ENCODE data around the gene IGLL5. TPM values are rescaled to one million over a fixed set of nuclear protein-coding genes. Genes with fewer than 3 reads are reported as not detected.
A peak's percentile ranks its signal among the peaks of the same experiment; 100 is the strongest.

The IGLL5 gene
- total and polyA plus RNA-seq, 9 of the 15 experiments (the other 6 are each of a cell fraction or from before 2014, with no cell fraction given) = not detected

GRCh38 chr22:22916215-22916951 lies 28.8 kb downstream of the IGLL5 start (continued):
- TF ChIP-seq POLR2G (IDR thresholded peaks at IDR 0.05; ENCODE audit: low read depth, low read length) (no peak), NELFE (IDR thresholded peaks at IDR 0.05; ENCODE audit: insufficient read depth, insufficient read length) (no peak), ZNF431 (CRISPR knock-in tag; IDR thresholded peaks at IDR 0.05) (no peak), ZNF75A (CRISPR knock-in tag; IDR thresholded peaks at IDR 0.05) (no peak), ZNF740 (CRISPR knock-in tag; IDR thresholded peaks at IDR 0.05) (no peak), ZNF740 (tag; IDR thresholded peaks at IDR 0.05) (no peak), NUFIP1 (IDR thresholded peaks at IDR 0.05; ENCODE audit: partially characterized antibody) (no peak), ZNF165 (CRISPR knock-in tag; IDR thresholded peaks at IDR 0.05; ENCODE audit: borderline replicate concordance) (no peak), CBFA2T3 (IDR thresholded peaks at IDR 0.05) (no peak), THAP12 (CRISPR knock-in tag; IDR thresholded peaks at IDR 0.05) (peak; percentile 51; the same call in 1 of the 2 replicates), ZNF639 (CRISPR knock-in tag; conservative IDR thresholded peaks at IDR 0.05 in 1 of 2, IDR thresholded peaks at IDR 0.05 in 1 of 2) (no peak), NR4A1 (CRISPR knock-in tag; IDR thresholded peaks at IDR 0.05) (no peak), NR4A1 (tag; IDR thresholded peaks at IDR 0.05) (no peak), NR2C2 (CRISPR knock-in tag; IDR thresholded peaks at IDR 0.05) (no peak), NR2C2 (tag; IDR thresholded peaks at IDR 0.05) (no peak), MYC (IDR thresholded peaks at IDR 0.05; ENCODE audit: low read depth, low read length) (no peak), MYC (CRISPR knock-in tag; IDR thresholded peaks at IDR 0.05; ENCODE audit: borderline replicate concordance, low read depth) (peak; percentile 56; the same call in 1 of the 2 replicates), SMAD3 (CRISPR knock-in tag; conservative IDR thresholded peaks at IDR 0.05) (no peak)

All from K562 (cell line).